H9 (cell line): ENCODE data around the gene FABP1. TPM values are rescaled to one million over a fixed set of nuclear protein-coding genes. Genes with fewer than 3 reads are reported as not detected.

Experiments
- DNase-seq: peaks from one replicate; pipeline ENCODE4 v3.0.0-alpha.2; 2017
- H2AFZ ChIP-seq: one replicate; pipeline ENCODE4 v1.6.1; 2013; ENCODE audit warnings: mild to moderate bottlenecking, low read length, control low read depth, moderate library complexity
- H2AK5ac ChIP-seq: 2 replicates; pipeline ENCODE4 v1.6.1; 2013; ENCODE audit warnings: low read length, control low read depth, mixed read lengths; ENCODE audit not compliant: insufficient read length
- H2BK120ac ChIP-seq: one replicate; pipeline ENCODE4 v1.6.1; 2013; ENCODE audit warnings: low read depth, mild to moderate bottlenecking, low read length, control low read depth, inconsistent platforms; ENCODE audit not compliant: poor library complexity, severe bottlenecking
- H2BK12ac ChIP-seq: 2 replicates; pipeline ENCODE4 v1.6.1; 2013; ENCODE audit warnings: low read length, control low read depth, mixed read lengths, low read depth; ENCODE audit not compliant: insufficient read length
- H2BK15ac ChIP-seq: 2 replicates; pipeline ENCODE4 v1.6.1; 2013; ENCODE audit warnings: low read depth, low read length, control low read depth
- H2BK20ac ChIP-seq: one replicate; pipeline ENCODE4 v1.6.1; 2013; ENCODE audit warnings: low read depth, mild to moderate bottlenecking, low read length, control low read depth, inconsistent platforms; ENCODE audit not compliant: poor library complexity, severe bottlenecking
- H2BK5ac ChIP-seq: 2 replicates; pipeline ENCODE4 v1.6.1; 2013; ENCODE audit warnings: low read length, control low read depth, mixed read lengths; ENCODE audit not compliant: insufficient read length
- H3K14ac ChIP-seq: 2 replicates; pipeline ENCODE4 v1.6.1; 2013; ENCODE audit warnings: low read length, control low read depth; ENCODE audit not compliant: insufficient read depth
- H3K18ac ChIP-seq: 2 replicates; pipeline ENCODE4 v1.6.1; 2013; ENCODE audit warnings: low read depth, mild to moderate bottlenecking, mixed read lengths, low read length, control low read depth; ENCODE audit not compliant: insufficient read length
- H3K23ac ChIP-seq: 2 replicates; pipeline ENCODE4 v1.6.1; 2013; ENCODE audit warnings: low read length, control low read depth, mixed read lengths, low read depth; ENCODE audit not compliant: insufficient read length
- H3K23me2 ChIP-seq: 2 replicates; pipeline ENCODE4 v1.6.1; 2013; ENCODE audit warnings: low read depth, mild to moderate bottlenecking, mixed read lengths, low read length, control low read depth; ENCODE audit not compliant: insufficient read length, poor library complexity, severe bottlenecking
- H3K27ac ChIP-seq: 2 replicates; pipeline ENCODE4 v1.5.1; 2013; ENCODE audit warnings: low read length, control low read depth, mixed read lengths, low read depth; ENCODE audit not compliant: insufficient read length
- H3K27me3 ChIP-seq: 2 replicates; pipeline ENCODE4 v1.6.1; 2013; ENCODE audit warnings: low read length, control low read depth, inconsistent platforms; ENCODE audit not compliant: insufficient read depth
- H3K4ac ChIP-seq: 2 replicates; pipeline ENCODE4 v1.6.1; 2013; ENCODE audit warnings: low read depth, mild to moderate bottlenecking, control low read depth, inconsistent platforms, low read length, moderate library complexity
- H3K4me1 ChIP-seq: 2 replicates; pipeline ENCODE4 v1.6.1; 2013; ENCODE audit warnings: low read length, control low read depth, inconsistent platforms; ENCODE audit not compliant: insufficient read depth
- H3K4me2 ChIP-seq: 2 replicates; pipeline ENCODE4 v1.6.1; 2013; ENCODE audit warnings: low read length, control low read depth, mixed read lengths; ENCODE audit not compliant: insufficient read length, insufficient read depth
- H3K56ac ChIP-seq: 2 replicates; pipeline ENCODE4 v1.6.1; 2013; ENCODE audit warnings: low read depth, mild to moderate bottlenecking, mixed read lengths, low read length, control low read depth; ENCODE audit not compliant: insufficient read length
- H3K79me1 ChIP-seq: 2 replicates; pipeline ENCODE4 v1.6.1; 2013; ENCODE audit warnings: low read depth, mild to moderate bottlenecking, moderate library complexity, low read length, control low read depth, inconsistent platforms; ENCODE audit not compliant: insufficient read depth, poor library complexity, severe bottlenecking
- H3K79me2 ChIP-seq: 2 replicates; pipeline ENCODE4 v1.6.1; 2013; ENCODE audit warnings: low read length, control low read depth, inconsistent platforms; ENCODE audit not compliant: insufficient read depth
- H3K9ac ChIP-seq: 2 replicates; pipeline ENCODE4 v1.6.1; 2013; ENCODE audit warnings: low read length, control low read depth, mixed read lengths; ENCODE audit not compliant: insufficient read length; ENCODE audit errors: extremely low read depth
- H3K9me3 ChIP-seq: one replicate; pipeline ENCODE4 v1.6.1; 2013; ENCODE audit warnings: low read depth, low read length, inconsistent platforms; ENCODE audit not compliant: control insufficient read depth
- H3T11ph ChIP-seq: one replicate; pipeline ENCODE4 v1.6.1; 2013; ENCODE audit warnings: mild to moderate bottlenecking, low read length, control low read depth, inconsistent platforms
- H4K20me1 ChIP-seq: one replicate; pipeline ENCODE4 v1.6.1; 2013; ENCODE audit not compliant: control insufficient read depth, insufficient read length, insufficient read depth
- H4K5ac ChIP-seq: 2 replicates; pipeline ENCODE4 v1.6.1; 2013; ENCODE audit warnings: low read depth, mild to moderate bottlenecking, mixed read lengths, low read length, control low read depth; ENCODE audit not compliant: insufficient read length
- H4K8ac ChIP-seq: replicated peaks from 2 replicates; pipeline ENCODE4 v1.6.1; 2013; ENCODE audit warnings: low read length, control low read depth, mixed read lengths, low read depth; ENCODE audit not compliant: insufficient read length
- H4K91ac ChIP-seq: 2 replicates; pipeline ENCODE4 v1.6.1; 2013; ENCODE audit warnings: low read depth, mild to moderate bottlenecking, moderate library complexity, mixed read lengths, low read length, control low read depth; ENCODE audit not compliant: insufficient read length
- H3K27ac Mint-ChIP-seq, 3 experiments: 2 replicates in 2 of 3; 3 replicates in 1 of 3; pipeline ENCODE4 v1.8.0; 2020 to 2021; ENCODE audit warnings: mixed read lengths in 3 of 3, mild to moderate bottlenecking in 1 of 3, moderate library complexity in 1 of 3
- H3K27me3 Mint-ChIP-seq: 2 replicates; pipeline ENCODE4 v1.8.0; 2021; ENCODE audit warnings: low read depth, mild to moderate bottlenecking, moderate library complexity, mixed read lengths
- H3K36me3 Mint-ChIP-seq, 3 experiments: 2 replicates in 2 of 3; 3 replicates in 1 of 3; pipeline ENCODE4 v1.8.0; 2020 to 2021; ENCODE audit warnings: low read depth in 3 of 3, mixed read lengths in 3 of 3; ENCODE audit not compliant: insufficient read depth in 1 of 3
- H3K4me1 Mint-ChIP-seq, 2 experiments: 2 replicates each; pipeline ENCODE4 v1.8.0; 2020; ENCODE audit warnings: mixed read lengths in 2 of 2
- H3K4me3 Mint-ChIP-seq, 2 experiments: 2 replicates in 1 of 2; 3 replicates in 1 of 2; pipeline ENCODE4 v1.8.0; 2020 to 2021; ENCODE audit warnings: mild to moderate bottlenecking in 2 of 2, mixed read lengths in 2 of 2, moderate library complexity in 1 of 2
- H3K9me3 Mint-ChIP-seq, 2 experiments: 2 replicates in 1 of 2; 3 replicates in 1 of 2; pipeline ENCODE4 v1.8.0; 2020; ENCODE audit warnings: mild to moderate bottlenecking in 2 of 2, mixed read lengths in 2 of 2, moderate library complexity in 1 of 2
- WGBS: extraction: QIAGEN DNeasy Blood & Tissue Kit; methylation state at CpG from one replicate; pipeline ENCODE4 v1.1.7; 2013; ENCODE audit warnings: missing lambda C conversion rate, low lambda C conversion rate, mixed read lengths; ENCODE audit not compliant: insufficient read length; ENCODE audit errors: extremely low coverage; 5-methylcytosine and 5-hydroxymethylcytosine counted together
- total RNA-seq: library from RNA; stranded (reverse); gene quantifications from 2 replicates; pipeline ENCODE4 v1.2.1, GENCODE V29; 2021
- TF ChIP-seq, protein P1 (sequence below): fragments of 200-600 bp; sonication (generic); conservative IDR thresholded peaks from 3 replicates; pipeline ENCODE4 v1.8.0; 2021; ENCODE audit warnings: antibody characterized with exemption, mild to moderate bottlenecking

FABP1 gene
- total RNA-seq, 1 experiment from 2014 or later, result not detected

DNA sequence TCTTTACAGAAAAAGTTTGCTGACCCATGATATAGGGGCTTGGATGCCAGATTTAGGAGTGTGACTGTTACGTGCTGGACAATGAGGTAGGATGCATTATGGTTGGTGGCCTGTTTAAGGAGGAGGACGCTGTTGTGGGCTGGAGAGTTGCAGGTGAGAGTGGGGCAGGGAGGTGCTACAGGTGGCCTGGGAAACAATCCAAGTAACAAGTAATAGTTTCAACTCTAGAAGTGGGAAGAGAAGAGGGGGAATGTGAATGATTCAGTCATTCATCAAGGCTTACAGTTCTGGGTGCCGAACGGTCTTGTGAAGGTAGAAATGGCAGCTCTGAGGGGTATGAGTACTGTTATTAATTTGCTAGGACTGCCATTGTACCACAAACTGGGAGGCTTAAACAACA lies 6.2 kb downstream of the FABP1 start:
- peaks cover 13% of the 10 kb centered on the region for H3K27me3 Mint-ChIP-seq
- no peaks in the 10 kb centered on the region for H3K9me3 Mint-ChIP-seq
- no peak overlapping the region for H2AK5ac ChIP-seq
- no peak overlapping the region for H2BK120ac ChIP-seq
- no peak overlapping the region for H3K27ac ChIP-seq
- no peak for DNase-seq
- H3K4me1 Mint-ChIP-seq, result peaks cover 4 to 6% of the 10 kb centered on the region in 2 experiments
- H2BK15ac ChIP-seq, result no peak overlapping the region
- WGBS, result no CpG with 5 or more reads among the region's 4 CpGs
- H2AFZ ChIP-seq, result no peak overlapping the region
- no peaks in the 10 kb centered on the region for H3K79me1 ChIP-seq
- H2BK5ac ChIP-seq, result no peak overlapping the region
- no peak overlapping the region; a peak in 1 of 7 replicates for H3K27ac Mint-ChIP-seq
- no peaks in the 10 kb centered on the region for H3K9me3 ChIP-seq
- H3K79me2 ChIP-seq, result no peaks in the 10 kb centered on the region
- H3T11ph ChIP-seq, result no peak overlapping the region
- no peaks in the 10 kb centered on the region for H4K20me1 ChIP-seq
- no peak overlapping the region for H4K5ac ChIP-seq
- no peak overlapping the region for H3K4me3 Mint-ChIP-seq
- H3K4ac ChIP-seq, result no peak overlapping the region
- no peaks in the 10 kb centered on the region for H3K23me2 ChIP-seq
- no peaks in the 10 kb centered on the region for H3K4me1 ChIP-seq
- no peak overlapping the region for H3K56ac ChIP-seq
- H2BK20ac ChIP-seq, result no peak overlapping the region
- H3K23ac ChIP-seq, result no peak overlapping the region
- no peak overlapping the region for H3K9ac ChIP-seq
- no peak overlapping the region for H2BK12ac ChIP-seq
- H3K36me3 Mint-ChIP-seq, result no peaks in the 10 kb centered on the region; a peak in 1 of 7 replicates
- no peak overlapping the region for H3K18ac ChIP-seq
- no peak overlapping the region for H4K91ac ChIP-seq
- H4K8ac ChIP-seq, result no peak overlapping the region
- TF ChIP-seq, protein P1, sequence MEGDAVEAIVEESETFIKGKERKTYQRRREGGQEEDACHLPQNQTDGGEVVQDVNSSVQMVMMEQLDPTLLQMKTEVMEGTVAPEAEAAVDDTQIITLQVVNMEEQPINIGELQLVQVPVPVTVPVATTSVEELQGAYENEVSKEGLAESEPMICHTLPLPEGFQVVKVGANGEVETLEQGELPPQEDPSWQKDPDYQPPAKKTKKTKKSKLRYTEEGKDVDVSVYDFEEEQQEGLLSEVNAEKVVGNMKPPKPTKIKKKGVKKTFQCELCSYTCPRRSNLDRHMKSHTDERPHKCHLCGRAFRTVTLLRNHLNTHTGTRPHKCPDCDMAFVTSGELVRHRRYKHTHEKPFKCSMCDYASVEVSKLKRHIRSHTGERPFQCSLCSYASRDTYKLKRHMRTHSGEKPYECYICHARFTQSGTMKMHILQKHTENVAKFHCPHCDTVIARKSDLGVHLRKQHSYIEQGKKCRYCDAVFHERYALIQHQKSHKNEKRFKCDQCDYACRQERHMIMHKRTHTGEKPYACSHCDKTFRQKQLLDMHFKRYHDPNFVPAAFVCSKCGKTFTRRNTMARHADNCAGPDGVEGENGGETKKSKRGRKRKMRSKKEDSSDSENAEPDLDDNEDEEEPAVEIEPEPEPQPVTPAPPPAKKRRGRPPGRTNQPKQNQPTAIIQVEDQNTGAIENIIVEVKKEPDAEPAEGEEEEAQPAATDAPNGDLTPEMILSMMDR, result no peak
- no peaks in the 10 kb centered on the region for H3K27me3 ChIP-seq
- no peak overlapping the region for H3K4me2 ChIP-seq
- H3K14ac ChIP-seq, result no peak overlapping the region
